DOHH2 (cell line): ENCODE results near the gene OSBPL2.

ENCODE experiments used
- CTCF ChIP-seq: fragments of 200-600 bp; sonication (generic); IDR thresholded peaks from one replicate; pipeline ENCODE4 v1.5.1; 2014; ENCODE audit warnings: antibody characterized with exemption, mild to moderate bottlenecking, low read depth, low read length; ENCODE audit not compliant: poor library complexity, severe bottlenecking
- EZH2phosphoT487 ChIP-seq: fragments of 200-600 bp; sonication (generic); IDR thresholded peaks from 2 replicates; pipeline ENCODE4 v1.6.1; 2017; ENCODE audit warnings: borderline replicate concordance, mild to moderate bottlenecking, antibody characterized with exemption, low read length, moderate library complexity, mixed read lengths

- TF ChIP-seq CTCF (no peak), EZH2phosphoT487 (no peak)
These were observed 20.9 kb downstream of the OSBPL2 start for GRCh38 chr20:62259294-62259565.
